Measurements from ENCODE around the gene DLG5. TPM values are rescaled to one million over a fixed set of nuclear protein-coding genes. Genes with fewer than 3 reads are reported as not detected.

Gene DLG5
- total RNA-seq, 1 experiment from 2014 or later, result 51.0 TPM

DNA sequence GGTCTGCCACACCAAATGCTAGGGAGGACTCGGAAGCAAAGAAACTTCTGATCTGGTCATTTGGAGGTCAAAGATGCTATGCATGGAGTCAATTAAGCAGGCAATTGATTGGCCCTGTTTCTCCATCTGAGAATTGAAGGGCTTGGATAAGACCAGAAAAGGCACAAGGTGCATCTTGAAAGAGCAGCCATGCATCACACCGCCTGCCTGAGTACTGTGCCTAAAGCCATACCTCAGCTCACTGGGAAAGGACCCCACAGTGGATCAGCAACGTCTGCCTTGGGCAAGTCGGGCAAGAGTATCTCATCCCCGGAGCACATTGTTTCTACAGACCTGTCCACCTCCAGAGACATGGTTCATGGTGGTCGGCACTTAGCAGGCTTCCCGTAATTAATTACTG, 42.4 kb downstream of the DLG5 start:
- no peak overlapping the region for H3K4me3 Mint-ChIP-seq (ENCODE audit: low read depth, unreplicated experiment)
- H3K4me1 Mint-ChIP-seq (ENCODE audit: low read depth, unreplicated experiment), result peaks cover 37% of the 10 kb centered on the region
- CTCF ChIA-PET, result no interaction called here
- TF ChIP-seq, protein P1, sequence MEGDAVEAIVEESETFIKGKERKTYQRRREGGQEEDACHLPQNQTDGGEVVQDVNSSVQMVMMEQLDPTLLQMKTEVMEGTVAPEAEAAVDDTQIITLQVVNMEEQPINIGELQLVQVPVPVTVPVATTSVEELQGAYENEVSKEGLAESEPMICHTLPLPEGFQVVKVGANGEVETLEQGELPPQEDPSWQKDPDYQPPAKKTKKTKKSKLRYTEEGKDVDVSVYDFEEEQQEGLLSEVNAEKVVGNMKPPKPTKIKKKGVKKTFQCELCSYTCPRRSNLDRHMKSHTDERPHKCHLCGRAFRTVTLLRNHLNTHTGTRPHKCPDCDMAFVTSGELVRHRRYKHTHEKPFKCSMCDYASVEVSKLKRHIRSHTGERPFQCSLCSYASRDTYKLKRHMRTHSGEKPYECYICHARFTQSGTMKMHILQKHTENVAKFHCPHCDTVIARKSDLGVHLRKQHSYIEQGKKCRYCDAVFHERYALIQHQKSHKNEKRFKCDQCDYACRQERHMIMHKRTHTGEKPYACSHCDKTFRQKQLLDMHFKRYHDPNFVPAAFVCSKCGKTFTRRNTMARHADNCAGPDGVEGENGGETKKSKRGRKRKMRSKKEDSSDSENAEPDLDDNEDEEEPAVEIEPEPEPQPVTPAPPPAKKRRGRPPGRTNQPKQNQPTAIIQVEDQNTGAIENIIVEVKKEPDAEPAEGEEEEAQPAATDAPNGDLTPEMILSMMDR (IDR thresholded peaks at IDR 0.05; ENCODE audit: unreplicated experiment), result no peak
- no peak overlapping the region for H3K27ac Mint-ChIP-seq (ENCODE audit: unreplicated experiment)
- peaks cover 1% of the 10 kb centered on the region for H3K36me3 Mint-ChIP-seq (ENCODE audit: insufficient read depth, unreplicated experiment)
- no TSS peak for BruUV-seq (replicated peaks)
- intact Hi-C loops (cut with micrococcal nuclease; ENCODE audit: unreplicated experiment), result no loop called here
- H3K9me3 Mint-ChIP-seq (ENCODE audit: low read depth, unreplicated experiment), result no peaks in the 10 kb centered on the region
- H3K27me3 Mint-ChIP-seq (ENCODE audit: unreplicated experiment), result no peaks in the 10 kb centered on the region
- no peak for DNase-seq

DNA sequence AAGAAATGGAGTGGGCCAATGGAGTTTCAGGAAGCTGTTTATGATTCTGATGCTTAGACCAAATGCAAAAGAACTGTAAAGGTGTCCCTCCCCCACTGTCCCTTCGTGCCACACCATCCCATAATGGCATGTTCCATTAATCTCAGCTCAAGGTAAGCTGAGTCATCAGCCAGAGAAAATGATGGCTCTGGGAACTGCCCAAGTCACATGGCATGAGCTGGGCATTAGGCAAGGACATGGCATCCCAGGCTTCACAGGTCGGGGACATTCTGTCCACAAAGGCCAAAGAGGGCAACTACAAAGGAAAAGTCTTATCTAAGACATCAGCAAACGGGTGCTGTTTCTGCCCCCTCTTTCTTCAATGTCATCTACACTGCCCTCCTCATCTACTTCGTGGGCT, 44.9 kb downstream of the DLG5 start:
- CTCF ChIA-PET, result interaction anchor here (1.3 kb wide), 1 partner anchor 8 kb away, joined by 7 read pairs; no protein-coding TSS in a partner anchor
- no peaks in the 10 kb centered on the region for H3K9me3 Mint-ChIP-seq (ENCODE audit: low read depth, unreplicated experiment)
- peaks cover 15% of the 10 kb centered on the region for H3K4me1 Mint-ChIP-seq (ENCODE audit: low read depth, unreplicated experiment)
- H3K27me3 Mint-ChIP-seq (ENCODE audit: unreplicated experiment), result no peaks in the 10 kb centered on the region
- intact Hi-C loops (cut with micrococcal nuclease; ENCODE audit: unreplicated experiment), result no loop called here
- no peak overlapping the region for H3K27ac Mint-ChIP-seq (ENCODE audit: unreplicated experiment)
- DNase-seq, result no peak
- TF ChIP-seq, protein P1 (IDR thresholded peaks at IDR 0.05; ENCODE audit: unreplicated experiment), result no peak
- no TSS peak for BruUV-seq (replicated peaks)
- no peak overlapping the region for H3K4me3 Mint-ChIP-seq (ENCODE audit: low read depth, unreplicated experiment)
- H3K36me3 Mint-ChIP-seq (ENCODE audit: insufficient read depth, unreplicated experiment), result no peaks in the 10 kb centered on the region

DNA sequence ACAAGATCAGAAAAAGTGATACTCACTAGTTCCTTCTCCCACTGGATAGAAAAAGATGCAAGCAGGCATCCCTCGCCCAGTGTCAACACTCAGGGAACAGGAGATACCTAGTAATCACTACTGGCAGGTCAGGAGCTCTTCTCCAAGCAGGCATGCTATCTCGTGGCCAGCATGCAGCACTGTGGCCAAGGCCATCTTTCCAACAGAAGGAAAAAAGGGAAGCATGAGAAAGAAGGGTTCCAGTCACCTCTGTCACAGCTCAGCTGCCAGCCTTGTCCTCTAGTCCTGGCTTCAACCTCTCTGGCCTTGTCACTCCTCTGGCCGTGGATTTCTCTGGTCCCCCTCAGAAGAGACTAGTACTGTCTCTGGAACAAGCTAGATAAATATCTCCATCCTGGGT, 45.3 kb downstream of the DLG5 start:
- TF ChIP-seq, protein P1 (IDR thresholded peaks at IDR 0.05; ENCODE audit: unreplicated experiment), result no peak
- Mint-ChIP-seq H3K36me3 (ENCODE audit: insufficient read depth, unreplicated experiment) (no peaks in the 10 kb centered on the region), H3K4me3 (ENCODE audit: low read depth, unreplicated experiment) (no peak overlapping the region), H3K27ac (ENCODE audit: unreplicated experiment) (no peak overlapping the region), H3K27me3 (ENCODE audit: unreplicated experiment) (no peaks in the 10 kb centered on the region), H3K9me3 (ENCODE audit: low read depth, unreplicated experiment) (no peaks in the 10 kb centered on the region), H3K4me1 (ENCODE audit: low read depth, unreplicated experiment) (peaks cover 13% of the 10 kb centered on the region)
- DNase-seq, result no peak
- no TSS peak for BruUV-seq (replicated peaks)
- intact Hi-C loops (cut with micrococcal nuclease; ENCODE audit: unreplicated experiment), result no loop called here
- CTCF ChIA-PET, result interaction anchor here (0.7 to 1.3 kb wide), 2 partner anchors 8 to 30 kb away, joined by 7 read pairs; no protein-coding TSS in a partner anchor

DNA sequence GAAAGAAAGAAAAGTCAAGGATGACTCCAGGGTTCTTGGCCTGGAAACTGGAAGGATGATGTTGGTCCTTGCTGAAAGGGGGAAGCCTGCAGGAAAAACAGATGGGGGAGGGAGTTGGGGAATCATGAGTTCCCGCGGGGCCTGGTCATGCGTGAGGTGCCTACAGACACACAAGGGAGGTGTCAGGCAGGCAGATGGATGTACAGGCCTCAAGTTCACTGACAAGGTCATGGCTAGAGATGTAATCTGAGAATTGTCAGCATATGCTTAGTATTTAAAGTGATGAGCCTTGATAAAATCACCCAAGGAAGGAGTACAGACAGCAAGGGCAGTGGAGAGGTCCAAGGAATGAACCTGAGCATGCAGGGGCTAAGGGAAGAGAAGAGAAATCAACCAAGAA, 46.8 kb downstream of the DLG5 start:
- peaks cover 15% of the 10 kb centered on the region for H3K4me1 Mint-ChIP-seq (ENCODE audit: low read depth, unreplicated experiment)
- no peaks in the 10 kb centered on the region for H3K36me3 Mint-ChIP-seq (ENCODE audit: insufficient read depth, unreplicated experiment)
- no peaks in the 10 kb centered on the region for H3K9me3 Mint-ChIP-seq (ENCODE audit: low read depth, unreplicated experiment)
- BruUV-seq (replicated peaks), result no TSS peak
- CTCF ChIA-PET, result no interaction called here
- no peak for DNase-seq
- intact Hi-C loops (cut with micrococcal nuclease; ENCODE audit: unreplicated experiment), result no loop called here
- H3K27ac Mint-ChIP-seq (ENCODE audit: unreplicated experiment), result no peak overlapping the region
- H3K27me3 Mint-ChIP-seq (ENCODE audit: unreplicated experiment), result no peaks in the 10 kb centered on the region
- TF ChIP-seq, protein P1 (IDR thresholded peaks at IDR 0.05; ENCODE audit: unreplicated experiment), result no peak
- no peak overlapping the region for H3K4me3 Mint-ChIP-seq (ENCODE audit: low read depth, unreplicated experiment)

Data from Calu3 (cell line).